LNCaP clone FGC (cell line): ENCODE results near the gene CAMK2N2.

ENCODE experiments used
- DNase-seq: peaks from one replicate; pipeline ENCODE4 v3.0.0-alpha.2; 2011; ENCODE audit warnings: low read depth
- H3K4me3 ChIP-seq: 2 replicates; pipeline ENCODE4 v1.5.1; 2011; ENCODE audit warnings: mild to moderate bottlenecking, low read depth, low read length, control low read depth
- CTCF ChIP-seq: IDR thresholded peaks from 2 replicates; pipeline ENCODE4 v1.5.1; 2012; ENCODE audit warnings: mild to moderate bottlenecking; ENCODE audit not compliant: control insufficient read depth, insufficient read depth; ENCODE audit errors: extremely low read depth

CAMK2N2 gene

GRCh38 chr3:184261270-184261853, at the start of gene CAMK2N2:
Gene CAMK2N2, minus strand, starts transcription at chr3:184261553. Its CDS starts 268 bp downstream, at chr3:184261285.
- peak within 1 kb of the TSS; percentile 58 for H3K4me3 ChIP-seq
- peak; percentile 64 for DNase-seq
- no peak for TF ChIP-seq CTCF

- H3K4me3 ChIP-seq = no peak overlapping the region
- TF ChIP-seq CTCF = no peak
- DNase-seq = no peak
Observed at GRCh38 chr3:184308744-184309143, 47.4 kb upstream of the CAMK2N2 start.

- no peak overlapping the region for H3K4me3 ChIP-seq
- DNase-seq = no peak
- TF ChIP-seq CTCF = no peak
Observed at GRCh38 chr3:184307915-184308314, 46.6 kb upstream of the CAMK2N2 start.

- no peak for DNase-seq
- no peak for TF ChIP-seq CTCF
- no peak overlapping the region for H3K4me3 ChIP-seq
Observed at GRCh38 chr3:184306341-184306972, 45.1 kb upstream of the CAMK2N2 start.

- H3K4me3 ChIP-seq = no peak overlapping the region
- peak; percentile 41 for TF ChIP-seq CTCF
- no peak for DNase-seq
Observed at GRCh38 chr3:184305577-184305976, 44.2 kb upstream of the CAMK2N2 start.

- peak overlapping the region; percentile 97 for H3K4me3 ChIP-seq
- no peak for DNase-seq
- no peak for TF ChIP-seq CTCF
Observed at GRCh38 chr3:184300378-184300720, 39.0 kb upstream of the CAMK2N2 start.
